Breast epithelium (tissue), 4 donors: ENCODE data around the gene CNNM3. TPM values are rescaled to one million over a fixed set of nuclear protein-coding genes. Genes with fewer than 3 reads are reported as not detected.

Experiments used
- DNase-seq, 2 donors: peaks; one replicate each; pipeline ENCODE4 v3.0.0-alpha.2; 2019; ENCODE audit warnings: low spot score in 2 of 2
- H3K27ac ChIP-seq, 2 donors: fragments of 200-600 bp; sonication (generic) in 1 of 2; one replicate each; pipeline ENCODE4 v1.5.1; 2016 to 2019; ENCODE audit warnings: mild to moderate bottlenecking in 1 of 2
- H3K27me3 ChIP-seq, 2 donors: fragments of 200-600 bp; sonication (generic) in 1 of 2; one replicate each; pipeline versions ENCODE4 v1.5.1 to v1.6.0; 2017 to 2019; ENCODE audit warnings: control low read depth in 1 of 2, mild to moderate bottlenecking in 1 of 2
- H3K36me3 ChIP-seq: fragments of 200-600 bp; one replicate; pipeline ENCODE4 v1.5.1; 2019
- H3K4me1 ChIP-seq, 2 donors: fragments of 200-600 bp; sonication (generic); one replicate each; pipeline ENCODE4 v1.5.1; 2016 to 2019; ENCODE audit warnings: control low read depth in 1 of 2
- H3K4me3 ChIP-seq, 3 donors: fragments of 200-600 bp; sonication (generic); 1 replicate in 2 of 3; 2 replicates in 1 of 3; pipeline ENCODE4 v1.5.1; 2016 to 2019; ENCODE audit warnings: mild to moderate bottlenecking in 3 of 3, moderate library complexity in 2 of 3
- H3K9me3 ChIP-seq, 2 donors: fragments of 200-600 bp; sonication (generic) in 1 of 2; one replicate each; pipeline ENCODE4 v1.5.1; 2016 to 2019; ENCODE audit warnings: control low read depth in 1 of 2
- POLR2A ChIP-seq: fragments of 450-650 bp; IDR thresholded peaks from one replicate; pipeline ENCODE4 v1.6.1; 2016; ENCODE audit warnings: antibody characterized with exemption, mild to moderate bottlenecking, moderate library complexity
- POLR2AphosphoS5 ChIP-seq, 3 donors: sonication (generic); formaldehyde crosslinking; IDR thresholded peaks; one replicate each; pipeline ENCODE4 v1.6.1; 2017; ENCODE audit warnings: antibody characterized with exemption in 3 of 3
- intact Hi-C: fragments of 100-400 bp; cut with DNase I; formaldehyde crosslinking; loops from one replicate; pipeline ENCODE4 v1.15.1; 2023; ENCODE audit warnings: low total_unique reads
- total RNA-seq, 3 donors: library from RNA; depleted of rRNA; stranded (reverse); fragments of >200 nt; gene quantifications; one replicate each; pipeline ENCODE4 v1.1.0, GENCODE V29; 2016
- TF ChIP-seq, protein P1 (sequence below), 3 donors: fragments of 450-650 bp; IDR thresholded peaks; one replicate each; pipeline ENCODE4 v1.5.1; 2016 to 2017; ENCODE audit warnings: antibody characterized with exemption in 3 of 3, mild to moderate bottlenecking in 3 of 3, moderate library complexity in 3 of 3

The CNNM3 gene
- total RNA-seq, 3 donors from 2014 or later, result 7.5 to 13.8 (median 11.8) TPM

DNA sequence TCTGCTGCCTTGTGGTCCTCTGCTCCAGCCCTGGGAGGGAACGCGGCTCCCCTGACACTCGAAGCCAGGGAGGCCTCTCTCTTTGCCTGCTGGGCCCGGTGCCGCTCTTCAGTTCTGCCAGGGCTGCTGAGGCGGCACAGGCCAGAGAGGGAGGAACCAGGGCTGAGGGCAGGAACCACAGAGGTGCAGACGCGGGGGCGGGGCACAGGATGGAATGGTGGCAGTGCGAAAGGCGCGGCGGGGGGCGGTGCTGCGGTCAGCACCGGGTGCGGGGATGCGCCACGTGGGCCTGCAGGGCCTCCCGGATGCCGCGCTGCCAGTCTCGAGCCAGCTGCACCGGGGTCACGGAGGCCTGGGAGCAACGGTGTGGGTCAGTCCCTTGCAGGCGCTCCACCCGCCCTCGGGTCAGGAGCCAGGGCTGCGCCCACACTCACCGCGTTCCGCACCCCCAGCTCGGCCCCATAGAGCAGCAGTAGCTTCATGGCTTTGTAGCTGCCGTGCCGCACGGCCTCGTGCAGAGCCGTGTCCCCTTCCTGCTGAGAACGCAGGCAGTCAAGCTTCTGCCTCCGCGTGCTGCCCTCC is 23.3 kb downstream of the CNNM3 start:
- Histone ChIP-seq H3K36me3 (no peaks in the 10 kb centered on the region), H3K27ac (no peak overlapping the region), H3K9me3 (no peaks in the 10 kb centered on the region), H3K4me1 (no peaks in the 10 kb centered on the region), H3K4me3 (peak overlapping the region in 2 of 3 donors; percentile 18 to 49), H3K27me3 (no peaks in the 10 kb centered on the region)
- intact Hi-C loops, result no loop called here
- DNase-seq, result peak in 1 of 2 donors; percentile 55
- TF ChIP-seq, protein P1, sequence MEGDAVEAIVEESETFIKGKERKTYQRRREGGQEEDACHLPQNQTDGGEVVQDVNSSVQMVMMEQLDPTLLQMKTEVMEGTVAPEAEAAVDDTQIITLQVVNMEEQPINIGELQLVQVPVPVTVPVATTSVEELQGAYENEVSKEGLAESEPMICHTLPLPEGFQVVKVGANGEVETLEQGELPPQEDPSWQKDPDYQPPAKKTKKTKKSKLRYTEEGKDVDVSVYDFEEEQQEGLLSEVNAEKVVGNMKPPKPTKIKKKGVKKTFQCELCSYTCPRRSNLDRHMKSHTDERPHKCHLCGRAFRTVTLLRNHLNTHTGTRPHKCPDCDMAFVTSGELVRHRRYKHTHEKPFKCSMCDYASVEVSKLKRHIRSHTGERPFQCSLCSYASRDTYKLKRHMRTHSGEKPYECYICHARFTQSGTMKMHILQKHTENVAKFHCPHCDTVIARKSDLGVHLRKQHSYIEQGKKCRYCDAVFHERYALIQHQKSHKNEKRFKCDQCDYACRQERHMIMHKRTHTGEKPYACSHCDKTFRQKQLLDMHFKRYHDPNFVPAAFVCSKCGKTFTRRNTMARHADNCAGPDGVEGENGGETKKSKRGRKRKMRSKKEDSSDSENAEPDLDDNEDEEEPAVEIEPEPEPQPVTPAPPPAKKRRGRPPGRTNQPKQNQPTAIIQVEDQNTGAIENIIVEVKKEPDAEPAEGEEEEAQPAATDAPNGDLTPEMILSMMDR (IDR thresholded peaks at IDR 0.05), result no peak
- no peak for TF ChIP-seq POLR2AphosphoS5 (IDR thresholded peaks at IDR 0.05)
- no peak for TF ChIP-seq POLR2A

DNA sequence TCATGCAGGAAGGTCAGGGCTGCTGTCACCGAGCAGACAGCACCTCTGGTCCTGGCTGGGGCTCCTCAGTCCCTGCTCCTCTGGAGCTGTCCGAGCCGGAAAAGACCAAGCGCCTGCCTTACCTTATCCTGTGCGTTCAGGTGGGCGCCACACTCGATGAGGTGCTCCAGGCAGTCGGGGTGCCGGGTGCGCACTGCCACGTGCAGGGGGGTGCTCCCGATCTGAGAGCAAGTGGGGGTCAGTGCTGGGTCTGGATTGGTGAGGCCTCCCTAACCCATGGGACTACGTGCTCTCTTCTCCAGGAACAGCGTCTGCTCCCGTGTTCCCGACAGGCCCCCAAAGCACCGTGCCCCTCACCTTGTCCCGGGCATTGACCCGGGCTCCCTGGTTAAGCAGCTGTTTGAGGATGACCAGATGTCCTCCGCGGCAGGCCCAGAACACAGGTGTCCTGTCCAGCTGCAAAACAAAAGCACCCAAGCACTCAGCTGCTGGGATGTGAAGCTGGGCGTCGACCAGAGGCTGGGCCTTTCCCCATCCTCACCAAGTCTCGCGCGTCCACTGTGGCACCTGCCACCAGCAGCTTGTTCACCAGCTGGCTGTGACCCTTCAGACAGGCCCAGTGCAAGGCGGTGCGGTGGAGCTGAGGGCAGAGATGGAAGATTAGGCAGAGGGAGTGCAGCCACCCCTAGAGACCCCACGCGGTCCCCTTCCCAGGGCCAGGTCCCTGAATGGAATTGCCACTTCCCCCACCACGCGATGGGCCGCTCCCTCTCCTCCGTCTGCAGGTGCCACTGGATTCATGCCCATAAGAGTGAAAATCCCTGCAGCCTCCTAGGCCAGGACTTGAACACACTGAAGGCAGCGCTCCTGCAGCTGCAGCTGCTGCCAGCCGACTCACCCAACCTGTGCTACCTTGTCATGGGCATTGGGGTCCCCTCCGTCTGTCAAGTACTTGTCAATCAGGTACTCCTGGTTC is 24.1 kb downstream of the CNNM3 start:
- intact Hi-C loops, result no loop called here
- no peak for TF ChIP-seq POLR2A
- TF ChIP-seq POLR2AphosphoS5 (IDR thresholded peaks at IDR 0.05), result no peak
- TF ChIP-seq, protein P1 (IDR thresholded peaks at IDR 0.05), result no peak
- Histone ChIP-seq H3K36me3 (no peaks in the 10 kb centered on the region), H3K27me3 (no peaks in the 10 kb centered on the region), H3K4me3 (peak overlapping the region in 1 of 3 donors; percentile 49), H3K9me3 (no peaks in the 10 kb centered on the region), H3K4me1 (no peaks in the 10 kb centered on the region), H3K27ac (no peak overlapping the region)
- DNase-seq, result no peak

DNA sequence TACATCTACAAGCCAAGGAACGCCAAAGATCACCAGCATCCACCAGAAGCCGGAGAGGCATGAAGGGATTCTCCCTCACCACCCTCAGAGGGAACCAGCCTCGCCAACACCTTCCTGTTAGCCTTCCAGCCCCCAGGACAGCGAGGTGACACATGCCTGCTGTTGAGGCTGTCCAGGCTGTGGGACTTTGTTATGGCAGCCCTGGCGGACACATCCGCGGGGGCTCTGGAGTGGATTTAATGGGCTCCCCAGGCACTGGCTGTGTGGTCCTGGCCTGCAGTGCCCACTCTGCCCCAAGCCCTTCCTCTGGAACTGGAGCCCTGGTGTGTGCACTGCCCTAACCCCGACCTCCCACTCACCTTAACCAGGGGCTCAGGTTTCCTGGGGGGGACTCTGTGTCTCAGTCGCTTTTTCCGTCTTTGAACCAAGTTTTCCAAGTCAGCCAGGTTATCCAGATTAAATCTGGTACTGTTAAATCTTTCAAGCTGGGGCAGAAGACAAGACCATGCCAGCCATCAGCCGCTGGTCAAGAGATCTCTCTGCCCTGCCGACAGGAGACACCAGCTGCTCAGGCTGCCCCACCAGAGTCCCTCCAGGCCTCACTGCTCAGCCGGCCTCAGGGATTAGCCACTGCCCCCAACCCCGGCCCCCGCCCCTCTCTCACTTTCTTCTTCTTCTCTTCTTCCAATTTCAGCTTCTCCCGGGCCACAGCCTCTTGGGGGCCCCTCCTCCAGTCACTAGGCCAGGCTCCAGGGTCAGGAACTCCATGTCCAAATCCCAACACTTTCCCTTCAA is 25.8 kb downstream of the CNNM3 start:
- Histone ChIP-seq H3K9me3 (no peaks in the 10 kb centered on the region), H3K36me3 (no peaks in the 10 kb centered on the region), H3K27ac (no peak overlapping the region), H3K27me3 (no peaks in the 10 kb centered on the region), H3K4me3 (no peak overlapping the region), H3K4me1 (no peaks in the 10 kb centered on the region)
- intact Hi-C loops, result no loop called here
- TF ChIP-seq POLR2AphosphoS5 (IDR thresholded peaks at IDR 0.05), result no peak
- TF ChIP-seq POLR2A, result no peak
- no peak for DNase-seq

DNA sequence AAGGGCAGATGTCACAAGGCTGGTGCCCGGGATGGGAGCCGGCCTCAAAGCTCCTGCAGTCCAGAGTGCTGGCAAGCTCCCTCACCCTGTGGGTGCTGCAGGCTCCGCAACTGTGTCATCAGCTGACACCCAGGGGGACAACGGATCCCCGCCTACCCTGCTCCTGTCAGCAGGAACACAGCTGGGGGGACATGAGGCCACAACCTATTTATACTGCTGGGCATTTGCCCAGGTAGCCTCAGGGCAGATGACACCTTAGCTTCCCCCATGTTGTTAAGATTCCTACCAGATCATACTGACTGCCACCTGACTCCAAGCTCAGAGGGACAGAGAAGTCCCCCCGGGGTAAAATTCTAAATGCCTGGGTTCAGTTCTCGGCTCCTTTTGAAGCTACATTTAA is 26.5 kb downstream of the CNNM3 start:
- no peak for DNase-seq
- Histone ChIP-seq H3K36me3 (no peaks in the 10 kb centered on the region), H3K9me3 (no peaks in the 10 kb centered on the region), H3K27ac (no peak overlapping the region), H3K27me3 (no peaks in the 10 kb centered on the region), H3K4me3 (no peak overlapping the region), H3K4me1 (no peaks in the 10 kb centered on the region)
- intact Hi-C loops, result no loop called here
- TF ChIP-seq, protein P1 (IDR thresholded peaks at IDR 0.05), result no peak
- no peak for TF ChIP-seq POLR2AphosphoS5 (IDR thresholded peaks at IDR 0.05)
- no peak for TF ChIP-seq POLR2A

DNA sequence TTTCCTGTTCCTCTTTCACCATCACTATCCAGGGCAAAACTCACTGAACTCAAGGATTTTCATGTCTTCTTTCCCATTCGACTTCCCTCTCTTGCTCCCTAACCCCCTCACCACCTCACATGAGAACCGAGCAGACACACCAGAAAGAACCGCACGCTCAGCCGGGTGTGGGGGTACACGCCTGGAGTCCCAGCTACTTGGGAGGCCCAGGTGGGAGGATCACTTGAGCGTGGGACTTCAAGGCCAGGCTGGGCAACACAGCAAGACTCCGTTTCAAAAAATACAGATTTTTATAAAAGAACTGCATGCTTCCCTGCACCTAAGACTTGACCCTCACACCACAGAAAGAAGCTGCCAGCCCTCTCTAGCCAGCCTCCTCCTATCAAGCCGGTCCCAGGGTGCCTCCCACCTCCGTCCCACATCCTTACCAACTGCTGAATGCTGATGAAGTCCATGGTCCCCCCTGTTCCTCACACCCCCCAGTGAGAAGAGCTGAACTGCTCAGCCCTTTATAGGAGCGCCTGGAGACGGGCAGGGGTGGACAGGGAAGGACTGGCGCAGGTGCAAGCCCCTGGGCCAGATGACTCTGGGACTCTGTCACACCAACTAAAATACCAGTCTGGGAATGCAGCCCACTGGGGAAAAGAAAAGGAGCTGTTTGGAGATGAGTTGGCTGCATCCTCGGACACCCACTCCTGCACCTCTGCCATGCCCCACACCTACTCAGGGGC is 27.6 kb downstream of the CNNM3 start, which contains the start of gene ANKRD23:
Gene ANKRD23 (minus strand): TSS at position 484 of the 731 bp plus-strand sequence. CDS start 29 bp downstream, at position 455.
- peak within 1 kb of the TSS in 1 of 2 donors; percentile 7 for H3K27ac ChIP-seq
- H3K4me3 ChIP-seq, result no peak within 1 kb of the TSS
- no peak for DNase-seq
- TF ChIP-seq POLR2AphosphoS5 (IDR thresholded peaks at IDR 0.05) (no peak), POLR2A (no peak)
- TF ChIP-seq, protein P1 (IDR thresholded peaks at IDR 0.05), result no peak
- H3K27me3 ChIP-seq, result no peaks in the 10 kb centered on the region
- no peaks in the 10 kb centered on the region for H3K4me1 ChIP-seq
- H3K36me3 ChIP-seq, result no peaks in the 10 kb centered on the region
- no peaks in the 10 kb centered on the region for H3K9me3 ChIP-seq
- intact Hi-C loops, result no loop called here
